Endodermal cell (in vitro differentiated cells): Measurements from ENCODE around the gene PIK3R4. TPM values are rescaled to one million over a fixed set of nuclear protein-coding genes. Genes with fewer than 3 reads are reported as not detected.

Source experiments
- DNase-seq: peaks from one replicate; pipeline ENCODE4 v3.0.0-alpha.2; 2017
- H3K27ac ChIP-seq: 2 replicates; pipeline ENCODE4 v1.5.1; 2013; ENCODE audit warnings: mild to moderate bottlenecking, low read depth, low read length, moderate library complexity
- H3K27me3 ChIP-seq: 2 replicates; pipeline ENCODE4 v1.6.1; 2013; ENCODE audit warnings: mild to moderate bottlenecking, low read length, moderate library complexity; ENCODE audit not compliant: insufficient read depth, control insufficient read depth, poor library complexity, severe bottlenecking
- H3K36me3 ChIP-seq: 2 replicates; pipeline ENCODE4 v1.7.0; 2013; ENCODE audit warnings: mild to moderate bottlenecking, low read length, moderate library complexity; ENCODE audit not compliant: control insufficient read depth, insufficient read depth
- H3K4me1 ChIP-seq: one replicate; pipeline ENCODE4 v1.7.0; 2013; ENCODE audit warnings: low read length; ENCODE audit not compliant: control insufficient read depth, insufficient read depth
- H3K4me3 ChIP-seq: 2 replicates; pipeline ENCODE4 v1.5.1; 2013; ENCODE audit warnings: mild to moderate bottlenecking, low read length, moderate library complexity
- H3K9ac ChIP-seq: 2 replicates; pipeline ENCODE4 v1.6.1; 2013; ENCODE audit warnings: mild to moderate bottlenecking, low read length, moderate library complexity; ENCODE audit not compliant: poor library complexity, severe bottlenecking; ENCODE audit errors: extremely low read depth
- H3K9me3 ChIP-seq: 2 replicates; pipeline ENCODE4 v1.6.1; 2013; ENCODE audit warnings: mild to moderate bottlenecking, low read length, moderate library complexity; ENCODE audit not compliant: control insufficient read depth
- H3K27ac Mint-ChIP-seq: 2 replicates; pipeline ENCODE4 v1.8.0; 2020; ENCODE audit warnings: mixed read lengths
- H3K27me3 Mint-ChIP-seq: 2 replicates; pipeline ENCODE4 v1.8.0; 2021; ENCODE audit warnings: mild to moderate bottlenecking, mixed read lengths; ENCODE audit not compliant: insufficient read depth
- H3K36me3 Mint-ChIP-seq: 2 replicates; pipeline ENCODE4 v1.8.0; 2020; ENCODE audit warnings: low read depth, mixed read lengths
- H3K4me1 Mint-ChIP-seq: 2 replicates; pipeline ENCODE4 v1.8.0; 2020; ENCODE audit warnings: mixed read lengths
- H3K4me3 Mint-ChIP-seq: 2 replicates; pipeline ENCODE4 v1.8.0; 2020; ENCODE audit warnings: mild to moderate bottlenecking, moderate library complexity, mixed read lengths
- H3K9me3 Mint-ChIP-seq: 2 replicates; pipeline ENCODE4 v1.8.0; 2020; ENCODE audit warnings: mild to moderate bottlenecking, mixed read lengths
- CTCF ChIP-seq: fragments of 200-600 bp; sonication (generic); conservative IDR thresholded peaks from 2 replicates; pipeline ENCODE4 v1.5.0; 2021; ENCODE audit warnings: antibody characterized with exemption, mild to moderate bottlenecking
- WGBS, 2 experiments: methylation state at CpG; one replicate each; pipeline versions ENCODE4 v1.1.5 to v1.1.7; 2013; ENCODE audit warnings: missing lambda C conversion rate in 2 of 2, mixed read lengths in 1 of 2; ENCODE audit not compliant: insufficient coverage in 1 of 2, insufficient read length in 1 of 2; 5-methylcytosine and 5-hydroxymethylcytosine counted together
- total RNA-seq, 2 donors: library from RNA; stranded (reverse); fragmentation: NEBNext Ultra II Directional in 1 of 2; extraction: Animal tissue kit (Norgen Biotek cat#: 25700) in 1 of 2; gene quantifications; 2 replicates in 1 of 2; 3 replicates in 1 of 2; pipeline ENCODE4 v1.2.1, GENCODE V29; 2021

The PIK3R4 gene
- total RNA-seq, 2 donors from 2014 or later: 40.3 to 41.2 TPM

- no peaks in the 10 kb centered on the region for H3K27me3 Mint-ChIP-seq
- 98 to 100% methylated on average over 2 of the region's 2 CpGs for WGBS, 2 experiments
Measured at GRCh38 chr3:130648293-130648692, 98.3 kb downstream of the PIK3R4 start.

GRCh38 chr3:130645261-130645660, 101.4 kb downstream of the PIK3R4 start:
- Mint-ChIP-seq H3K4me1 (no peaks in the 10 kb centered on the region), H3K4me3 (no peak overlapping the region), H3K36me3 (no peaks in the 10 kb centered on the region), H3K27ac (no peak overlapping the region), H3K9me3 (no peaks in the 10 kb centered on the region), H3K27me3 (no peaks in the 10 kb centered on the region)
- DNase-seq: no peak
- no peak for TF ChIP-seq CTCF
- Histone ChIP-seq H3K36me3 (no peaks in the 10 kb centered on the region), H3K27ac (no peak overlapping the region), H3K4me3 (no peak overlapping the region), H3K27me3 (no peaks in the 10 kb centered on the region), H3K9me3 (no peaks in the 10 kb centered on the region), H3K4me1 (no peaks in the 10 kb centered on the region), H3K9ac (no peak overlapping the region)
- WGBS, 2 experiments: 57 to 94% methylated on average over 1 of the region's 1 CpG

More at GRCh38 chr3:130648293-130648692, 98.3 kb downstream of the PIK3R4 start:
- no peak overlapping the region for H3K4me3 ChIP-seq
- no peak for DNase-seq
- H3K27ac ChIP-seq: no peak overlapping the region
- Mint-ChIP-seq H3K9me3 (no peaks in the 10 kb centered on the region), H3K36me3 (no peaks in the 10 kb centered on the region), H3K27ac (no peak overlapping the region), H3K4me1 (no peaks in the 10 kb centered on the region), H3K4me3 (no peak overlapping the region)
- no peak overlapping the region for H3K9ac ChIP-seq
- no peaks in the 10 kb centered on the region for H3K4me1 ChIP-seq
- H3K27me3 ChIP-seq: no peaks in the 10 kb centered on the region
- TF ChIP-seq CTCF: no peak
- H3K36me3 ChIP-seq: no peaks in the 10 kb centered on the region
- no peaks in the 10 kb centered on the region for H3K9me3 ChIP-seq

- H3K27ac Mint-ChIP-seq: no peak overlapping the region
- DNase-seq: no peak
- no peak overlapping the region for H3K4me3 ChIP-seq
- no peaks in the 10 kb centered on the region for H3K27me3 Mint-ChIP-seq
- H3K9me3 Mint-ChIP-seq: no peaks in the 10 kb centered on the region
- 90 to 95% methylated on average over 3 to 4 of the region's 4 CpGs for WGBS, 2 experiments
- H3K4me1 Mint-ChIP-seq: no peaks in the 10 kb centered on the region
- no peak for TF ChIP-seq CTCF
- no peaks in the 10 kb centered on the region for H3K27me3 ChIP-seq
- H3K36me3 Mint-ChIP-seq: no peaks in the 10 kb centered on the region
- H3K9me3 ChIP-seq: no peaks in the 10 kb centered on the region
- H3K36me3 ChIP-seq: no peaks in the 10 kb centered on the region
- H3K9ac ChIP-seq: no peak overlapping the region
- H3K4me3 Mint-ChIP-seq: no peak overlapping the region
- no peak overlapping the region for H3K27ac ChIP-seq
- H3K4me1 ChIP-seq: no peaks in the 10 kb centered on the region
Measured at GRCh38 chr3:130644628-130645253, 101.9 kb downstream of the PIK3R4 start.
